Hypothalamus (tissue), 51 donors: ENCODE results near the gene GRIK3.

Experiments used
- DNase-seq, 51 donors: peaks; one replicate each; lab custom pipeline; 2025; lab: John Stamatoyannopoulos, UW

Gene GRIK3

DNA sequence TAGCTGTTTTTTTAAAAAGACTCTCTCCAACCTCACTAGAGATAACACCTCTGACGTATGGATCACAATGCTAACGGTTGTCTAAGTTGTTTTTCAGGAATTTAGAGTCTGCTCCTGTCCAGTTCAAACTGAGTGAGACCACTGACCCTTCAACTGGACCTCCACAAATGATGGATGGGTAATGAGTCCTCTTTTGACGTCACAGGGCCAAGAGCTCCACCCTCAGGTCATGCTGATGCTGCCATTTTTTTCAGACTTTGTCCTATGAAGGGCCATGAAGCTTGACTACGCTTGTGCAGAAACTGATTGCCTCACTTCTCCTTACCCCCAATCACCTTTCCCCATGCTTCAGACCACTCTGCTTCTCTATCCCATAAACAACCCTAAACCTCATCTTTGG, 16.6 kb downstream of the GRIK3 start:
- no peak for DNase-seq

DNA sequence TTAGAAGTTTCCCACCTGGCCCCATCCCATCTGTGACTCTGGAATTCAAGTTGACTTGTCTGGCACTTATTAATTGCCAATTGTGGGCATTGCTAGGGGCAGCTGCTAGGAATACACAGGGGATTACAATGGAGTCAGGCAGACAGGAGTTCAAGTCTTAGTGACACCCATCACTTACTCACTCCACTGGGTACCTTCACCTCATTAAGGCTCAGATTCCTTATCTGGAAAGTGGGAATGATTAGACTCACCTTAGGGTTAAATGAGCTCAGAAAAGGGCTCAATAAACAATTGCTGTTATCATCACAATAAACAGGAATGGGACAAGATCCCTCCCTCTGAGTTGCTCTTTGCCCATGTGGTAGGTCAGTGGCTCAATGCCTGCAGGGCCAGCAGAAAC, 18.2 kb downstream of the GRIK3 start:
- DNase-seq = no peak

DNA sequence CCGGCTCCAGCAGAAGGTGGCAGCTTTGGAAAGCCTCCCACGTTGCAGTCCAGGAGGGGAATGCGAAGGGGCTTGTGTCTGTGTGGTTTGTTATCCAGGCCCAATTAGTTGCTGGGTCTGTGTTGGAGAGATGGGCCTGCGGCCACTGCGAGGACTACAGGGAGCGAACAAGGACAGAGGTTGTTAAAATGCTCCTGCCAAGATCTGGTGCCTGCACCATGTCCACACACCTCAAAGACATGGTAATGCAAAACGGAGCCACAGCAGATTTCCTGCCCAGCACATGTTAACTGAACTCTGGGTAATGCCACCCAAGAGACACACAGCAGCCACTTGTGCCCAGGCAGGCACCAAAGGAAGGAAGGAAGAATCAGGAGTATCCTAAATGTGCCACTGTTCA, 18.6 kb downstream of the GRIK3 start:
- DNase-seq = no peak

DNA sequence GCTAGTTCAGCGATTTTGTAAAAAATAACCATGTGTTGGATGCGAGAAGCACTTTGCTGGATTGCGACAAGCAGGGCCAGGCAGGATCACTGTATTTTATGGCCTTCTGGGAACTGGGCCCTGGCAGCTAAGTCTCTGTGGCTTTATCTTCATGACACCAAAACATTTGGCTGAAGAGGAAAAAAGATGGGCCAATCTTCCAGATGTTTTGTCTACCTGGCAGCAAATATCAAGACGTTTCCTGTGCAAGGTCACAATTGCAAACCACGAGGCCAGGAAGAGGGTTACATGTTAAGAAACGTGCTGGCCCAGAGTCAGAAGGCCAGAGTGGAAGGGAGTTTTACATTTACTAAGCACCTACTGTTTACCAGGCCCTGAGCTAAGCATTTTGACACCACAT, 22.1 kb downstream of the GRIK3 start:
- DNase-seq = no peak

DNA sequence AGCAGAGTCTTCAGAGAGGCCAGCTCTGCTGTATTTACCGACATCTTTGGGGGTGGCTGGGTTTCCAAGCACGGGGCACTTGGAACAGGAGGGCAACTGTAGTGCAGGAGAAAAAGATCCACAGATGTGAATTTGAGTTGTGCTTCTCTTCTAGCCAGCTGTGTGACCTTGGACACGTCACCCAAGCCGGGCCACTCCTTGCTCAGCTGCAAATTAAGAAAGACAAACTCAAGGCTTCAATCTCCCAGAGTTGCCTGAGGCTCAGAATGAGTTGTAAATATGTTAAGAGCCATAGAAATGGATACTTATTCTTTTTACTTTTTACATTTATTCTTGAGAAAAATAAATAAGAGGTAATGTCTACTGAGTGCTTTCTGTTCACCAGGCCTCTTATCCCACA, 24.3 kb downstream of the GRIK3 start:
- DNase-seq = no peak

DNA sequence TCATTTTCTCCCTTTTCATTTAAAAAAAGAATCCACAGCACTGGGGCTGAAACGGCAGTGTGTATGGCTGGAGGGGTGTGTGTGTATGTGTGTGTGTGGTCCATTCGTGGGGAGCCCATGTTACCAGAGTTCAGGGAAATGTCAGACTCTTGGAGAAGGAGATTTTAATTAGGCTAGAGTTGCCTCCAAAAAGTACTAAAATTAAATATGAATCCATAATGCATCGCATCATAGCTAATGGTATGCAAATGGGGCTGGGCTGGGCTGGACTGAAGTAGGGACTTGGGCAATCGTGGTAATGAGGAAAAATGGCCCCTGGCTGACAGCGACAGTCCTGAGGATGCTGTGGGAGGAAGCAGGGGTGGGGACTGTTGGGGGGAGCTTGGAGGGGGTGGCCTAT, 24.8 kb downstream of the GRIK3 start:
- no peak for DNase-seq

DNA sequence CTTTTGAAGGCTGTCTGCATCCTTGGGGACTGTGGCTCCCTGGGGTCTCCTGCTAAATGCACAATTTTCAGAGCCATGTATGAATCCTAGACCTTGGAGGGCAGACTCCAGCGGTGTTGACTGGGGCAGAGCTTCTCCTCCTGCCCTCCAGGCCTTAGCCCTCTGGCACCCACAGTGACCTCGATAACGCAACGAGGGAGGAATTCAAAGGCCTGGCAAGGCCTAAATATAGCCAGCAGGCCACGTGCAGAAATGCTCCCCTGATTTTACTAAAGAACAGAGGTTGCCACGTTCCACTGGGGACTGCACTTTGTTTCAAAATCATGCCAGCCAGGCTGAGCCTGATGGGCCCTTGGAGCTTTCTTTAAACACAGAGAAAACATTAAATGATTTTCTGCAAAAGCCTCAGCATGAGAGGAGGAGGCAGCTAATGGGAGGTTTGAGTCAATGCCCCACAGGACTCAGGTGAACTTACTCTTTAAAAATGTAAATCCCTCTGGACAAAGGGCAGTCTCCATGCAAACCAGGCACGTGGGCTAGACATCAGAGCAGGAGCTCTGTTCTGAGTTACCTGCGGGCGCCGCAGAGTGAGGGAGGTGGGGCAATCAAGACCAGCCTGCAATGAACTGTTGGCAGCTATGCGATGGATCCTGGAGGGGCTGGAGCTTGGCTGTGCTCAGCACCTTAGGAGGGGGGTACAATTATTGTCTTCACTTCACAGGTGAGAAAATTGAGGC, 28.0 kb downstream of the GRIK3 start:
- no peak for DNase-seq

DNA sequence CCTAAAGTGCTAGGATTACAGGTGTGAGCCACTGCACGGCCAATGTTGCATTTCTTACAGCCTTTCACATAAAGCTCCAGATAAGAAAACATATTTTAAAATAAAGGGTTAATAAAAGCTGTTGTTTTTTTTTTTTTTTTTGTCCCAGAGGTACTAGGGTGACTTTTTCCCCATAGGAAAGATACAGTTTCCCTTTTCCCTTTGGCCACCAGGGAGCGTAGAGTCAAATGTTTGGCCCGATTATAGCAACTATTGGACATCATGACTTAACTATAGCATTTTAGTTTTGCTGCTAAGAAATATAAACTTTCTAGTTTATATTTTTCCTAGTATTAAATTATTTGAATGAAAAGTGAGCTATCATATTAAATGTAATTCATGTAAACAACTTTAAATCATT, 31.4 kb downstream of the GRIK3 start:
- no peak for DNase-seq

DNA sequence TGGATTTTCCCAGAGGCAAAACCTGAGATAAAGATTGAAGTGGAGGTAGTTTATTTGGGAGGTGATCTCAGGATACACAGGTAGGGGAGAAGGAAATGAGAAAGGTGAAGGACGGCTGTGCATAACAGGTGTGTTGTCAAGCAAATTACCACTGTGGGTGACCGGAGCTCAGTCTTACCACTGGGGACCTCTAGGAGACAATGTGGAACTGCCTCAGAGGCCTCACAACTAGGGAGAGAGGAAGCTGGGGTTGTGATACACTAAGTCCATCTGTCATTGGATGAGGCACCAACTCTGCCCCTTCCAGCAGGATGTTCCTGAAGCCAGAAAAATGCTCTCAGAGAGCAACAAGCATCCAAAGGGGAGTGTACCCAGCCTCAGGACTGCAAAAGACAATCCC, 32.6 kb downstream of the GRIK3 start:
- no peak for DNase-seq

DNA sequence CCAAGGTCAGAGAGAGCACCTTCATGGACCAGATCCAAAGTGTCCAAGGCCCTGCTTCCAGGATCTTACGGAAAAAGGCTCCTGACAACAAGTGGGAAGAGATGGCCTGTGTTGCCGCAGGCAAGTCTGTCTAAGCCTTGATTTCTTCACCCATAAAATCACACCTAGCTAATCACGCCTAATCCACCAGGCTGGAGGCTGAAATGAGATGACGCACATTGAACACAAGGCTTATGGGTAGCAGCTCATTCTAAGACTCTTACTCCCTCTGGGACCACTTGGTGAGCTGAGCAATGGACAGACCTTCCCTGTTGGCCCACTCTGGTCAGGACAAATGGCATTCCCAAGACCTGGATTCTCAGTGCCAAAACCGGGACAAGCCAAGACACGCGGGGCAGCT, 38.2 kb downstream of the GRIK3 start:
- DNase-seq = no peak

DNA sequence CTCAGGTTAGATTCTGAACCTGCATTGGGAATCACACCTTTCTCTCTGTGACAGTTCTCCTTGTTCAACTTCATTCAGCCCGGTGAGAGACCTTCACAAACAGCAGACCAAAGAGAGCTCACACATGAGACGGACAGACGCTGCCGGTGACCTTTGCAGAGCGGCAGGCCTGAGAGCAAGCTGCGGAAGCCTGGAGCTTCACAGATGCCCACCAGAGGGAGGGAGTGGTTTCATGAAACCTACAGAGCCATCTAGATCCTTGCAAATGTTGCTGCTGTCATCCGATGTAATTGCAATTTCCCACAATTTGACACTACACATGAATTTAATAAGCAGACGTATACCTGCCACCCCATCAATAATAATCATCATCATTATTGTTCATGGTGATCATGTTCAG, 39.4 kb downstream of the GRIK3 start:
- DNase-seq = no peak

DNA sequence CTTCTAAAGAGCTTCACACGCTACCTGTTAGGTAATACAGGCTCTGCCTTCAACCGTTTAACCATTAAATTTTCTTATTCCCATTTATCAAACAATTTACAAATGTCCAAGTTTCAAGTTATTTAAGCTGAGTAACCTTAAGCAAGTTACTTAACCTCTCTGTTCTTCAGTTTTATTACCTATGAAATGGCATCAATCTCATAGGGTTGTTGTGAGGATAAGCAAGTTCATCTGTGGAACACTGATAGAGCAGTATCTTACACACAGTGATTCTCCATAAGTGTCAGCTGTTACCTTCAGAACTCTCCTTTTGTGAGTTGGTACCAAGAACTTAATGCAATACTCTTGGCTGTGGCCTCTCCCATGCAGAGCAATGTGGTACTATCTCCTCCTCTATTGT, 40.0 kb downstream of the GRIK3 start:
- DNase-seq = no peak

DNA sequence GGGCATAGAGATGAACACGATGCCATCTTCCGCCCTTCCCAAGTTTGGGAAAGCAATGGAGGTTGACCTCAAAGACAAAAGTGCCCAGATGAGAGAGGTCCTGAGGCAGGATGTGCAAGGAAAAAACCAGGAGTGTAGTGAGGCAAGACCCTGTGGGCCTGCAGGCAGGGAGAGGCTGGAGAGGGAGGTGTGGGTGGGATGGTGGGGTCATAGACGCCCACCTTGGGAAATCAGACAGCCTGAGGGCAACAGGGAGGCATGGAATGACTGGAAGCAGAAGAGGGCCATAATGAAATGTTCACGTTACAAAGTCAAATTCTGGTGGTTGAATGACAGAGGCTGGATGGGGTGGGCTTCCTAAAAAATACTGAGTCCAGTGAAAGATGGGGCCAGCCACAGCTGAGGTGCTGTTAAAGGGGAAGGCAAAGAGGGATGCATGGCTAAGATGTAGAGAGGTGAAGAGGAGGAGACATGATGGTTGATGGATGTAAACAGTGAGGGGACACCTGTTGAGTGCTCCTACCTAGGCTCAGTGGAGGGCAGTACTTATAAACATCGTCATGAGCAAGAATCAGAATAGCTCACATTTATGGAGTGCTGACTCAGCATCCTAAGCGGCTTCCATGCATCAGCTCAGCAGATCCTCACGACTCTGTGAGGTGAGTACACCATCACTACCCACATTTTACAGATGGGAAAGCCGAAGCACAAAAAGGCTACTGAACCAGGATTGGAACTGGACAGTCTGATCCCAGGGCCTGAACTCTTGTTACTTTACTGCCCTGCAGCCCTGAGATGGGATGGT, 42.0 kb downstream of the GRIK3 start:
- no peak for DNase-seq

DNA sequence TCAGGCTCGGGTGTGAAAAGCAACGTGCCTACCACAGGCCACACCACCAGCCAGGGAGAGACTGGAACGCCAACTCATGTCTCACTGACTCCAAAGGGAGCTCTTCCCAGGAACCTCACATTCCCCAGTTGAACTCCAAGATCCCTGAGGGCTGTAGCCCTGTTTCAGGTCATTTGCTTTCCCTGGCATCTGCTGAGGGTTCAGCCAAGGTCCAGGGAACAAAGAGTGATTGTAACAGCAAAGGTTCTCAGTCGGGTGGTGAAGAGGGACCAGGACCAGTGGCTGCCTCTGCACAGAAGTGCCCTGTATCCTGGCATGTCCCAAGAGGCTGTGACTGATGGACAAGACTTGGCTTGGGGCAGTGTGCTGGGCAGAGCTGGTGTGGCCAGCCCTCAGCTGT, 42.8 kb downstream of the GRIK3 start:
- no peak for DNase-seq

DNA sequence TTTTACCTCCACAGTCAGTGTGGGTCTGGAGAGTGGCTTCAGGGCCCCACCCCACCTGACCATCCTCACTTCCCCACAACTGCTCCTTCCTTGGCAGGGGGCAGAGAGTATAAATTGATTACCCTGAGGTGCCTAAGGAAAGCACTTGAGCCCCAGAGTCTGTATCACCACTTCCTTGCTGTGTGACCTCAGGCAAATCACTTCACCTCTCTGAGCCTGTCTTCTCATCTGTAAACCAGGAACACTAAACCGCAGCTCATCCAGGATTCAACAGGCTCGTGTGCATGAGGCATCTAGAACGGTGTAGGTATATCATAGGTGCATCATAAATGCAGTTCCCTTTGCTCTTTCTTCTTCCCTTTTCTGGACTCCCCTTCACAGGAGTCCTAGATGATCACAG, 43.4 kb downstream of the GRIK3 start:
- no peak for DNase-seq

DNA sequence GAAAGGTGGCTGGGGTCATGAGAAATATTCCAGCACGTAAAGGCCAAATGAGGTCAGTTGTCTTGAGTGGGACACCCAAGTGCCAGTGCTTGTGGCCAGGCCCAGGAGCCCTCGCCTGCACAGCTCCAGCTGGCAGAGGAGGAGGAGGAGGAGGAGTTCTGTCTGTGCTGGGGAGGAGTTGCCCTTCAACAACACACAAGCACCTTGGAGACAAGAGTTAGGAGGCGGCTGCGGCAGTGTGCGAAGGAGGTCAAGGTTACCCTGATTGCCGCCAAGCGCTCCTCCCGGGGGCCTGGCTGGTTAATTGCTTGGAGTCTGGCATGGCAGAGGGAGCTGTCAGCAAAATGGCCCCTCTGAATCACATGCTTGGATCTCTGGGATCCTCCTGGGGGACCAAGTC, 45.1 kb downstream of the GRIK3 start:
- DNase-seq = peak in 32 of 51 donors; percentile 7 to 66 (median 39)

DNA sequence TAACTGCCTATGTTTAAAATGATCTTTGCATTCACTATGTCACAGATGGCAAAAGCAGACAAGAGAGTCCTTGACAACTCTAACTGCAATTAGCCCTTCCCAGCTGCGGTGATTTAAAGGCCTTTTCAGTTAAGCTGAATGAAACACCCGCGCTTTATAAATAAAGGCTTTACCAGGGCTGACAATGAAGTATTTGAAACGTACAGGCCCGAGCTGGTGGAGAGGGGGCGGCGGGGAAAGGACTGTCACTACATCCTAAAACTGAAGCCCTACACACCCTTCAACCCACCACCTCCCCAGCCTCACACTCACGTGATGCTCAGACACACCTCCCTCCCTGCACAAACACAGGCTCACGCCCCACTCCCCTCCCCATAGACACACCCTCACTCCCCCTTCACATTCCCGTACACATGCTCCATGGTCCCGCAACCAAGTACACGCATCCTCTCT, 45.5 kb downstream of the GRIK3 start:
- peak in 27 of 51 donors; percentile 12 to 68 (median 37) for DNase-seq

DNA sequence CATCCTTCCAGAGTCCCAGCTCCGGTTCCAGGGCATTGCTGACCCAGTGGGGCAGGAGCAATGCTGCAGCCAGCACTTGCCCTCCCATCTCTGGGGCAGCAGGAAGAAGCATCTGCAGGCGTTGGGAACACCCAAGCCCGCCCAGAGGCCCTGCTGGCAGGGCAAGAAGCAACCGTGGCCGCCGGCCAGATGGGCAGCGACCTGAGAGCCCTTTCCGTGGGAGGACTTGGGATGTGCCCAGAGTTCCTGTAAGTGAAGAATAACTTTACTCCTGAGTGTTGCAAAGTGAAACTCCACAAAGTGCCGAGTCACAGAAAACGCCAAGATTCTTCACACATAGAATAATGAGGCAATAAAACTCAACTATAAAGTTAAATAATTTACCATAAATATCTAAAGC, 46.0 kb downstream of the GRIK3 start:
- peak in 39 of 51 donors; percentile 9 to 75 (median 50) for DNase-seq

DNA sequence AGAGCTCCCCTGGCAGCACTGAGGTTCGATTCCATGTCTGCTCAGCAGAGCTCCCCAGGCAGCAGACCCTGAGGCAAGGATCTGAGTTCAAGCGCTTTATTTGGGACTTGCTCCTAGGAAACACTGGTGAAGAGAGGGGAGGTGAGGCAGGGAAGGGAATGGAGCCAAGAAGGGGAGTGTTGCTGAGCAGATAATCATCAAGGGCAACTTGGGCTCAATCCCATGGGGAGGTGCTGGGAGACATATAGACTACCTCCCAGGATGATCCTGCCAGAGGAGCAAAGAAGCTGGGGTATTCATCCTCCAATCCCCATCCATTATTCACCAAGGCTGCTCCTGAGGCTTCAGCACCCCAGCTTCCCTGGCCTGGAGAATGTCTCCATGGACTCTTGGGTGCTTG, 47.0 kb downstream of the GRIK3 start:
- DNase-seq = no peak

DNA sequence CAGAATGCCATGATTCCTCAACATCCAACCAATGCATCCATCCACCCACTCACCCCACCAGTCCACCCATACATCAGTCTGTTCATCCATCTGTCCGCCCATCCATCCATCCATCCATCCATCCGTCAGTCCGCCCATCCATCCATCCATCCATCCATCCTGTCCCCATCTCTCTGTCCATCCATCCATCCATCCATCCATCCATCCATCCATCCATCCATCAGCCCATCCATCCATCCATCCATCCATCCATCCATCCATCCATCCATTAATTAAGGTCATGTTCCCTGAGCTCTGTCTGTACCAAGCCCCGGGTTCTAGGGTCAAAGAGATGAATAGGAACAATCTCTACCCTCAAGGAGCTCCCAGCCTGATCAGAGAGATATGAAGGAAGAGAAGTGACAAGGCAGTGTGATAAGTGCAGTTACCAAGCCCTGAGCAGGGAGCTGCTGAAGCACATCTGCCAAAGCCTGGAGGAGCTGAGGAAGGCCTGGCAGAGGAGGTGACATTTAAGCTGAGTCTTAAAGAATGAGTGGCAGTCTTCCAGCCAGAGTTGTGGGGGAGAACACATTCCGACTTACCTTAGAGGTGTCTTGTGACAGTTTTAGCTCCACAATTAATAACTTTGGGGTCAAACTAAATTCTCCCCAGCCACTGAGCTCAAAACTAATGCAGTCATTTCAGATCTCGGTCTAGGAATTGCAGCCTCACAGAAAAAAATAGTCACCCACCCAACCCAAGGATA, 47.9 kb downstream of the GRIK3 start:
- DNase-seq = no peak

DNA sequence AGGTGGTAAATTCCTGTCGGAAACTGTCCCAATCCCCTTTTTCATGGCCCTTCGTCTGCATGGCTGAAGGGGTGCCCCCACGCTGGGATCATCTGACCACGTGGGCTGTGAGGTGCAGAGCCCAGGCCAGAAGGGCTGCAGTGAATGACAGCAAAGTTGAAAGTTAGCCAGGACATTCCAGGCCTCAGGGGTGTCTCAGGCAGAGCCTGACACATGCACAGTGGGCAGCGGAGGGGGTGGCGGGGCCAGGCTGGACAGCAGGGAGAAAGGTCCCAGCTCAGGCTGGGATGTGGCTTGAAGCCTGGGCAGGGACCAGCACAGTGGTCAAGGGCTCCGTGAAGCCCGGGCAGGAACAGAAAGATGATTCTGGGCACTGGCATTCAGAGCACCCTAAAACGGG, 49.6 kb downstream of the GRIK3 start:
- DNase-seq = no peak

DNA sequence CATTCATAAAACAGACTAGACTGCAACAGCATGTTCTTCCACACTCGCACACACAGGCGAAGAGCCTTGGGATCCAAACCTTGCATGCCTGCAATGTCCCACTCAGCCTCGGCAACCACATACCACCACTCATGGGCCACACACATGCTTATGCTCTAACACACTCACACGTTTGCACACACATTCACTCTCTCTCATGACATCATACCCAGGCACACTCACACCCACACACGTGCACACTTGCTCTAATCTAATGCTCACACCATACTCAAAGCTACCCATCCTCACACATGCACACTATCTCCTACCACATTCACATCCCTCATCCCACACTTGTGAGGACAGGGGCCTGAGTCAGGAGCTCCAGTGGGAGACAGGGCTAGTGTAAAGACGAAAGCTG, 50.3 kb downstream of the GRIK3 start:
- DNase-seq = no peak
